Stimulated activated CD8-positive, alpha-beta memory T cell treated with anti-CD3 and anti-CD28 coated beads, Interleukin-4, amount 100 ng/mL, for 1 hour (primary cell): ENCODE measurements around the gene CD7.

Experiments
- DNase-seq, 2 donors: peaks; one replicate each; pipeline ENCODE4 v3.0.0-alpha.2; 2020; ENCODE audit warnings: low read depth in 2 of 2, low spot score in 1 of 2

Gene CD7

GRCh38 chr17:82314727-82315605 lies 2.4 kb downstream of the CD7 start:
- no peak for DNase-seq

GRCh38 chr17:82314012-82314726 lies 3.2 kb downstream of the CD7 start:
- no peak for DNase-seq

GRCh38 chr17:82313195-82314011 lies 4.0 kb downstream of the CD7 start:
- no peak for DNase-seq

GRCh38 chr17:82311971-82312370 lies 5.4 kb downstream of the CD7 start:
- DNase-seq: no peak

- DNase-seq: no peak
Observed at GRCh38 chr17:82310877-82311276, 6.5 kb downstream of the CD7 start.

GRCh38 chr17:82309656-82310570 lies 7.5 kb downstream of the CD7 start:
- DNase-seq: no peak

GRCh38 chr17:82305727-82306300 lies 11.6 kb downstream of the CD7 start:
- no peak for DNase-seq

GRCh38 chr17:82304826-82305726 lies 12.3 kb downstream of the CD7 start:
- no peak for DNase-seq

GRCh38 chr17:82303944-82304808 lies 13.2 kb downstream of the CD7 start:
- no peak for DNase-seq

GRCh38 chr17:82302991-82303943 lies 14.1 kb downstream of the CD7 start:
- DNase-seq: no peak

GRCh38 chr17:82302568-82302963 lies 14.8 kb downstream of the CD7 start:
- DNase-seq: no peak

- DNase-seq: no peak
Observed at GRCh38 chr17:82301916-82302567, 15.4 kb downstream of the CD7 start.

- DNase-seq: no peak
Observed at GRCh38 chr17:82301300-82301915, 16.0 kb downstream of the CD7 start.

- peak in 1 of 2 donors; percentile 56 for DNase-seq
Observed at GRCh38 chr17:82300707-82301270, 16.6 kb downstream of the CD7 start.

GRCh38 chr17:82300228-82300627 lies 17.2 kb downstream of the CD7 start:
- DNase-seq: no peak

- DNase-seq: no peak
Observed at GRCh38 chr17:82299452-82299851, 18.0 kb downstream of the CD7 start.
